Astrocyte (in vitro differentiated cells and primary cell): ENCODE data around the gene BTG2. TPM values are rescaled to one million over a fixed set of nuclear protein-coding genes. Genes with fewer than 3 reads are reported as not detected.

Source experiments
- DNase-seq: peaks from one replicate; pipeline ENCODE4 v3.0.0-alpha.2; 2010; ENCODE audit warnings: low read depth
- FAIRE-seq: peaks from 2 replicates; lab custom pipeline; 2011; peaks lifted over from hg19 to GRCh38; lab: Jason Lieb, UNC
- H2AFZ ChIP-seq: 2 replicates; pipeline ENCODE4 v1.6.0; 2012; ENCODE audit warnings: low read depth, low read length, inconsistent platforms
- H3K27ac ChIP-seq: 2 replicates; pipeline ENCODE4 v1.5.1; 2011; ENCODE audit warnings: low read depth, low read length, inconsistent platforms
- H3K27me3 ChIP-seq: 2 replicates; pipeline ENCODE4 v1.6.0; 2011; ENCODE audit warnings: low read length, inconsistent platforms; ENCODE audit not compliant: insufficient read depth
- H3K36me3 ChIP-seq: 2 replicates; pipeline ENCODE4 v1.5.1; 2011; ENCODE audit warnings: low read length, inconsistent platforms; ENCODE audit not compliant: insufficient read depth
- H3K4me1 ChIP-seq: 2 replicates; pipeline ENCODE4 v1.5.1; 2011; ENCODE audit warnings: low read length, inconsistent platforms; ENCODE audit not compliant: insufficient read depth
- H3K4me2 ChIP-seq: 2 replicates; pipeline ENCODE4 v1.6.0; 2012; ENCODE audit warnings: low read length, inconsistent platforms
- H3K4me3 ChIP-seq: 2 replicates; pipeline ENCODE4 v1.5.1; 2011; ENCODE audit warnings: low read depth, mild to moderate bottlenecking, low read length, inconsistent platforms; ENCODE audit not compliant: insufficient read depth
- H3K79me2 ChIP-seq: 2 replicates; pipeline ENCODE4 v1.6.0; 2012; ENCODE audit warnings: mild to moderate bottlenecking, low read length, inconsistent platforms; ENCODE audit not compliant: insufficient read depth
- H3K9ac ChIP-seq: 2 replicates; pipeline ENCODE4 v1.6.0; 2012; ENCODE audit warnings: mild to moderate bottlenecking, low read length, inconsistent platforms
- H3K9me3 ChIP-seq: 2 replicates; pipeline ENCODE4 v1.5.1; 2012; ENCODE audit warnings: low read depth, mild to moderate bottlenecking, low read length, inconsistent platforms; ENCODE audit not compliant: insufficient read depth
- H4K20me1 ChIP-seq: 2 replicates; pipeline ENCODE4 v1.6.0; 2012; ENCODE audit warnings: low read length, inconsistent platforms; ENCODE audit not compliant: insufficient read depth
- H3K27ac Mint-ChIP-seq: one replicate; pipeline ENCODE4 v1.8.0; 2021; ENCODE audit warnings: mild to moderate bottlenecking, mixed read lengths; ENCODE audit not compliant: unreplicated experiment
- H3K27me3 Mint-ChIP-seq: one replicate; pipeline ENCODE4 v1.8.0; 2021; ENCODE audit warnings: low read depth, mixed read lengths; ENCODE audit not compliant: unreplicated experiment
- H3K36me3 Mint-ChIP-seq: one replicate; pipeline ENCODE4 v1.8.0; 2021; ENCODE audit warnings: low read depth, mixed read lengths; ENCODE audit not compliant: unreplicated experiment
- H3K4me1 Mint-ChIP-seq: one replicate; pipeline ENCODE4 v1.8.0; 2021; ENCODE audit warnings: low read depth, mixed read lengths; ENCODE audit not compliant: unreplicated experiment
- H3K4me3 Mint-ChIP-seq: one replicate; pipeline ENCODE4 v1.8.0; 2021; ENCODE audit warnings: mild to moderate bottlenecking, moderate library complexity, mixed read lengths; ENCODE audit not compliant: unreplicated experiment
- H3K9me3 Mint-ChIP-seq: one replicate; pipeline ENCODE4 v1.8.0; 2021; ENCODE audit warnings: mild to moderate bottlenecking, mixed read lengths; ENCODE audit not compliant: unreplicated experiment
- CTCF ChIP-seq: IDR thresholded peaks from 2 replicates; pipeline ENCODE4 v1.5.1; 2011; ENCODE audit warnings: low read depth, mild to moderate bottlenecking, inconsistent platforms, low read length, moderate library complexity; ENCODE audit not compliant: insufficient read depth
- EZH2 ChIP-seq: IDR thresholded peaks from 2 replicates; pipeline ENCODE4 v1.6.1; 2012; ENCODE audit warnings: mild to moderate bottlenecking, low read length, inconsistent platforms; ENCODE audit not compliant: insufficient read depth
- total RNA-seq: library from RNA; stranded (reverse); gene quantifications from 2 replicates; pipeline ENCODE4 v1.2.1, GENCODE V29; 2021

Gene BTG2
- total RNA-seq, 1 donor from 2014 or later: 58.3 TPM

- no peaks in the 10 kb centered on the region for H3K9me3 ChIP-seq
- DNase-seq (peak; percentile 81), FAIRE-seq (no peak)
- H3K36me3 ChIP-seq: peaks cover 6% of the 10 kb centered on the region
- peaks cover 39% of the 10 kb centered on the region for H3K4me1 Mint-ChIP-seq
- H3K27me3 Mint-ChIP-seq: peaks cover 15% of the 10 kb centered on the region
- no peaks in the 10 kb centered on the region for H3K9me3 Mint-ChIP-seq
- peak overlapping the region; percentile 72 for H3K4me3 ChIP-seq
- peak overlapping the region; percentile 86 for H3K9ac ChIP-seq
- peak overlapping the region; percentile 53 for H2AFZ ChIP-seq
- peak overlapping the region; percentile 53 for H3K27ac ChIP-seq
- peaks cover 37% of the 10 kb centered on the region for H3K79me2 ChIP-seq
- TF ChIP-seq EZH2: no peak
- no peak for TF ChIP-seq CTCF
- H3K4me3 Mint-ChIP-seq: peak overlapping the region; percentile 97
- H4K20me1 ChIP-seq: peaks cover 49% of the 10 kb centered on the region
- peak overlapping the region; percentile 81 for H3K27ac Mint-ChIP-seq
- peaks cover 26% of the 10 kb centered on the region for H3K4me1 ChIP-seq
- peaks cover 9% of the 10 kb centered on the region for H3K36me3 Mint-ChIP-seq
- H3K4me2 ChIP-seq: peak overlapping the region; percentile 93
- H3K27me3 ChIP-seq: peaks cover under 1% of the 10 kb centered on the region
These were observed 1.0 kb downstream of the BTG2 start for GRCh38 chr1:203306089-203306964.

GRCh38 chr1:203306965-203307541 is 1.7 kb downstream of the BTG2 start:
- no peak for FAIRE-seq

More at GRCh38 chr1:203306965-203307541, 1.7 kb downstream of the BTG2 start:
- TF ChIP-seq CTCF (no peak), EZH2 (no peak)
- peaks cover 39% of the 10 kb centered on the region for H3K4me1 Mint-ChIP-seq
- Histone ChIP-seq H3K27ac (no peak overlapping the region), H4K20me1 (peaks cover 55% of the 10 kb centered on the region), H3K4me2 (peak overlapping the region; percentile 93), H3K4me1 (peaks cover 26% of the 10 kb centered on the region), H3K79me2 (peaks cover 37% of the 10 kb centered on the region), H3K9me3 (no peaks in the 10 kb centered on the region), H3K27me3 (no peaks in the 10 kb centered on the region), H3K9ac (peak overlapping the region; percentile 86), H3K36me3 (peaks cover 6% of the 10 kb centered on the region), H2AFZ (no peak overlapping the region), H3K4me3 (peak overlapping the region; percentile 72)
- no peaks in the 10 kb centered on the region for H3K9me3 Mint-ChIP-seq
- H3K27ac Mint-ChIP-seq: peak overlapping the region; percentile 81
- peak overlapping the region; percentile 97 for H3K4me3 Mint-ChIP-seq
- DNase-seq: peak; percentile 23
- H3K36me3 Mint-ChIP-seq: peaks cover 9% of the 10 kb centered on the region
- H3K27me3 Mint-ChIP-seq: peaks cover 14% of the 10 kb centered on the region
